B cell (primary cell): Measurements from ENCODE around the gene ASTN2. TPM values are rescaled to one million over a fixed set of nuclear protein-coding genes. Genes with fewer than 3 reads are reported as not detected.

Source experiments
- ATAC-seq: fragments of 200-7000 bp; cut with Tn5 transposase; one replicate; pipeline ENCODE4 v1.10.0; 2021; ENCODE audit warnings: low read depth, mild to moderate bottlenecking, moderate number of reproducible peaks, moderate library complexity
- CTCF ChIA-PET: fragments of 350-600 bp; sonication (Branson Sonifier 250); formaldehyde crosslinking; loops from one replicate; lab custom pipeline; 2021; ENCODE audit warnings: antibody characterized with exemption, inconsistent platforms; lab: Charles Lee
- POLR2A ChIA-PET: fragments of 350-600 bp; sonication (Branson Sonifier 250); formaldehyde crosslinking; loops from one replicate; lab custom pipeline; 2021; ENCODE audit warnings: antibody characterized with exemption; lab: Charles Lee
- DNase-seq: peaks from one replicate; pipeline ENCODE4 v3.0.0; 2013
- H2AFZ ChIP-seq: 2 replicates; pipeline ENCODE4 v1.6.1; 2012; ENCODE audit warnings: mild to moderate bottlenecking, low read depth, low read length; ENCODE audit not compliant: insufficient read depth, poor library complexity, severe bottlenecking
- H3K27ac ChIP-seq, 2 donors: 1 replicate in 1 of 2; 2 replicates in 1 of 2; pipeline ENCODE4 v1.5.1; 2012 to 2013; ENCODE audit warnings: low read length in 2 of 2, mild to moderate bottlenecking in 2 of 2, moderate library complexity in 1 of 2
- H3K27me3 ChIP-seq, 4 experiments: fragments of 200-600 bp in 1 of 4; sonication (generic) in 1 of 4; replicated peaks in 1 of 4; 1 replicate in 2 of 4; 2 replicates in 2 of 4; pipeline versions ENCODE4 v1.6.1 to v1.7.0; 2013 to 2016; ENCODE audit warnings: low read length in 3 of 4, mild to moderate bottlenecking in 2 of 4, mixed read lengths in 1 of 4, moderate library complexity in 1 of 4; ENCODE audit not compliant: insufficient read depth in 4 of 4, control insufficient read depth in 3 of 4; ENCODE audit errors: control extremely low read depth in 1 of 4
- H3K36me3 ChIP-seq, 2 experiments: replicated peaks in 1 of 2; 1 replicate in 1 of 2; 2 replicates in 1 of 2; pipeline versions ENCODE4 v1.6.1 to v1.7.1; 2013; ENCODE audit warnings: low read length in 1 of 2; ENCODE audit not compliant: insufficient read depth in 2 of 2, control insufficient read depth in 1 of 2; ENCODE audit errors: control extremely low read depth in 1 of 2, extremely low read depth in 1 of 2
- H3K4me1 ChIP-seq, 2 donors: fragments of 200-600 bp in 1 of 2; sonication (generic) in 1 of 2; 1 replicate in 1 of 2; 2 replicates in 1 of 2; pipeline versions ENCODE4 v1.5.1 to v1.6.1; 2013 to 2017; ENCODE audit warnings: low read length in 2 of 2; ENCODE audit not compliant: control insufficient read depth in 2 of 2, insufficient read depth in 2 of 2
- H3K4me2 ChIP-seq: replicated peaks from 2 replicates; pipeline ENCODE3; 2012; ENCODE audit warnings: mild to moderate bottlenecking, low read depth, low read length; ENCODE audit not compliant: poor library complexity, severe bottlenecking
- H3K4me3 ChIP-seq, 5 experiments: fragments of 200-600 bp in 1 of 5; sonication (generic) in 1 of 5; 1 replicate in 3 of 5; 2 replicates in 2 of 5; pipeline versions ENCODE4 v1.5.1 to v1.7.0; 2011 to 2016; ENCODE audit warnings: low read length in 4 of 5, mild to moderate bottlenecking in 4 of 5, low read depth in 2 of 5, control low read depth in 1 of 5, moderate library complexity in 1 of 5; ENCODE audit not compliant: insufficient read depth in 1 of 5; ENCODE audit errors: control extremely low read depth in 1 of 5, extremely low read depth in 1 of 5
- H3K79me2 ChIP-seq: fragments of 200-600 bp; sonication (generic); one replicate; pipeline ENCODE4 v1.6.0; 2016; ENCODE audit warnings: low read length; ENCODE audit not compliant: control insufficient read depth, insufficient read depth
- H3K9ac ChIP-seq: fragments of 200-600 bp; sonication (generic); 2 replicates; pipeline ENCODE4 v1.6.1; 2017; ENCODE audit warnings: mild to moderate bottlenecking, low read length, moderate library complexity
- H3K9me3 ChIP-seq, 3 donors: one replicate each; pipeline versions ENCODE4 v1.6.1 to v1.7.1; 2013; ENCODE audit warnings: low read length in 2 of 3; ENCODE audit not compliant: control insufficient read depth in 2 of 3, insufficient read depth in 1 of 3; ENCODE audit errors: control extremely low read depth in 1 of 3
- H4K20me1 ChIP-seq: 2 replicates; pipeline ENCODE4 v1.6.0; 2012; ENCODE audit warnings: mild to moderate bottlenecking, low read length; ENCODE audit not compliant: insufficient read depth, control insufficient read depth, poor library complexity, severe bottlenecking
- H3K27ac Mint-ChIP-seq: one replicate; pipeline ENCODE4 v1.8.0; 2021; ENCODE audit warnings: mixed read lengths
- H3K27me3 Mint-ChIP-seq: one replicate; pipeline ENCODE4 v1.8.0; 2021; ENCODE audit warnings: mixed read lengths
- H3K4me1 Mint-ChIP-seq: one replicate; pipeline ENCODE4 v1.8.0; 2021; ENCODE audit warnings: mixed read lengths
- H3K4me3 Mint-ChIP-seq: one replicate; pipeline ENCODE4 v1.8.0; 2021; ENCODE audit warnings: mixed read lengths
- H3K9me3 Mint-ChIP-seq: one replicate; pipeline ENCODE4 v1.8.0; 2022; ENCODE audit warnings: mixed read lengths; ENCODE audit not compliant: insufficient read depth
- CTCF ChIP-seq: fragments of 200-600 bp; IDR thresholded peaks from one replicate; pipeline ENCODE4 v1.8.0; 2022; ENCODE audit warnings: antibody characterized with exemption, mild to moderate bottlenecking
- EZH2 ChIP-seq: IDR thresholded peaks from 2 replicates; pipeline ENCODE4 v1.6.1; 2012; ENCODE audit warnings: borderline replicate concordance, low read depth, mild to moderate bottlenecking, moderate library complexity, low read length; ENCODE audit not compliant: insufficient read depth, poor library complexity, severe bottlenecking
- WGBS: methylation state at CpG from one replicate; pipeline ENCODE4 v1.1.5; 2013; ENCODE audit warnings: missing lambda C conversion rate; ENCODE audit not compliant: insufficient coverage; 5-methylcytosine and 5-hydroxymethylcytosine counted together
- intact Hi-C: fragments of 100-400 bp; cut with micrococcal nuclease; formaldehyde crosslinking; loops from one replicate; pipeline ENCODE4 v1.10.0; 2022
- polyA plus RNA-seq: library from polyadenylated mRNA; depleted of rRNA; stranded (reverse); fragments of >200 nt; gene quantifications from 2 replicates; pipeline ENCODE4 v1.2.3, GENCODE V29; 2012
- total RNA-seq, 2 donors: library from RNA; stranded (reverse); fragments of 120-200 nt in 1 of 2; gene quantifications; 1 replicate in 1 of 2; 2 replicates in 1 of 2; pipeline versions ENCODE4 v1.2.3 to v1.2.4, GENCODE V29; 2013 to 2022

Gene ASTN2
- total and polyA plus RNA-seq, 2 donors (not counting 1 experiment from before 2014, with no cell fraction given): 1.2 to 3.6 TPM

DNA sequence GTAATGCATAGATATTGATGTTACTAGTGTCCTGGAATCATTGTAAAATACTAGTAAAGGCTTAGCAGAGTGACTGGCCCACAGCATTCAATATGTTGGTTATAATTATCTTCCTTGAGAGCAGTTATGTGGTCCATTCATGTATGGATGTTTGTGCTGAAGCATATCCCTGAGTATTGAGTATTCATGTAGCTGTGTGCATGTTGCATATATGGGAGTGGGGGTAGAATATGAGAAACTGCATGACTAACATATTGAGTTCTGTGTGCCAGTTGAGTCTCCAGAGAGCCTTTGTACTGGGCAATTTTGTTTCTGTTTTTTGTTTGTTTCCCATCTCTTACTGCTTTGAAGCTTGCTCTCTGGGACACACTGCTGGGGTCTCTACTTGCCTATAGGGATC is 950.4 kb downstream of the ASTN2 start:
- H3K4me3 ChIP-seq: no peak overlapping the region
- no peak for TF ChIP-seq EZH2
- TF ChIP-seq CTCF: no peak
- Mint-ChIP-seq H3K4me1 (no peaks in the 10 kb centered on the region), H3K27me3 (no peaks in the 10 kb centered on the region), H3K9me3 (no peaks in the 10 kb centered on the region), H3K27ac (no peak overlapping the region), H3K4me3 (no peak overlapping the region)
- no peak overlapping the region for H3K4me2 ChIP-seq
- H3K9me3 ChIP-seq: no peaks in the 10 kb centered on the region
- DNase-seq (no peak), ATAC-seq (no peak)
- H2AFZ ChIP-seq: no peak overlapping the region
- no peak overlapping the region for H3K27ac ChIP-seq
- no peaks in the 10 kb centered on the region for H3K79me2 ChIP-seq
- CTCF ChIA-PET: no interaction called here
- H4K20me1 ChIP-seq: no peaks in the 10 kb centered on the region
- H3K36me3 ChIP-seq: no peaks in the 10 kb centered on the region
- intact Hi-C loops: no loop called here
- no peaks in the 10 kb centered on the region for H3K4me1 ChIP-seq
- POLR2A ChIA-PET: no interaction called here
- H3K9ac ChIP-seq: no peak overlapping the region
- no peaks in the 10 kb centered on the region for H3K27me3 ChIP-seq

DNA sequence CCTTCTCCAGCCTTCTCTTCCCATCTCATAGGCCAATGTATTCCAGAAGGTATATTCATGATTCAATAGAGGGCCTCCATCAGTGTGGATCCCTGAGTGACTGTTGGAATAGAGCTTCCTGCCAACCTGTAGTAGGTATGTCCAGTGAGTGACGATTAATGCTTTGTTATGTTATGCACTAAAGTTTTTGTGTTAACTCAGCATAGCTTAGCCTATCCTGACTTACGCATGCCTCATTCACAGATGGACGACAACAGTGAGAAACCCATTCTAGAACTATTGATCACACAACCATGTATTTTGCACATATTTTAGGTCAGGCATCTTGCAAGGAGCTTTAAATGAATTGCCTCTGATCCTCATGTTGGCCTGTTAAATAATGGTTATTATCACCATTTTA is 953.2 kb downstream of the ASTN2 start:
- Mint-ChIP-seq H3K27me3 (no peaks in the 10 kb centered on the region), H3K27ac (no peak overlapping the region), H3K4me3 (no peak overlapping the region), H3K9me3 (peaks cover 10% of the 10 kb centered on the region), H3K4me1 (no peaks in the 10 kb centered on the region)
- H3K4me2 ChIP-seq: no peak overlapping the region
- no peaks in the 10 kb centered on the region for H4K20me1 ChIP-seq
- ChIA-PET POLR2A (no interaction called here), CTCF (interaction anchor here (1.0 kb wide), 1 partner anchor 29 kb away, joined by 3 read pairs; no protein-coding TSS in a partner anchor)
- WGBS: 100% methylated on average over 2 of the region's 3 CpGs
- no peaks in the 10 kb centered on the region for H3K36me3 ChIP-seq
- H3K27ac ChIP-seq: no peak overlapping the region
- DNase-seq: no peak
- H3K9me3 ChIP-seq: peaks cover 0 to 2% (median 0%) of the 10 kb centered on the region in 3 donors
- H2AFZ ChIP-seq: no peak overlapping the region
- no peak overlapping the region for H3K9ac ChIP-seq
- no peaks in the 10 kb centered on the region for H3K27me3 ChIP-seq
- no peak for TF ChIP-seq EZH2
- no peak for TF ChIP-seq CTCF
- intact Hi-C loops: no loop called here
- H3K4me1 ChIP-seq: no peaks in the 10 kb centered on the region
- H3K4me3 ChIP-seq: no peak overlapping the region
- ATAC-seq: no peak
- no peaks in the 10 kb centered on the region for H3K79me2 ChIP-seq
